Endothelial cell of umbilical vein (primary cell): ENCODE results near the gene TNFRSF8. TPM values are rescaled to one million over a fixed set of nuclear protein-coding genes. Genes with fewer than 3 reads are reported as not detected.

ENCODE experiments used
- BruUV-seq: library from RNA; stranded (reverse); fragments of 400-500 nt; replicated peaks from 2 replicates; lab custom pipeline; 2021; lab: Mats Ljungman, UMichigan
- CTCF ChIA-PET: fragments of 300-600, 350-600 bp; sonication (Branson Sonifier 250); formaldehyde crosslinking; loops from one replicate; lab custom pipeline; 2021; ENCODE audit warnings: antibody characterized with exemption, inconsistent platforms; lab: Charles Lee
- POLR2A ChIA-PET: fragments of 300-600, 350-600 bp; sonication (Branson Sonifier 250); formaldehyde crosslinking; loops from one replicate; lab custom pipeline; 2021; ENCODE audit warnings: antibody characterized with exemption, inconsistent platforms; lab: Charles Lee
- DNase-seq: peaks from one replicate; pipeline ENCODE4 v3.0.0-alpha.2; 2011; ENCODE audit warnings: low read depth, low spot score
- FAIRE-seq: peaks from 2 replicates; lab custom pipeline; 2011; peaks lifted over from hg19 to GRCh38; lab: Jason Lieb, UNC
- H2AFZ ChIP-seq: 2 replicates; pipeline ENCODE4 v1.6.0; 2012; ENCODE audit warnings: low read depth, low read length, control low read depth, inconsistent platforms
- H3K27ac ChIP-seq: 2 replicates; pipeline ENCODE4 v1.5.1; 2011; ENCODE audit warnings: low read depth, mild to moderate bottlenecking, control low read depth, low read length, moderate library complexity; ENCODE audit not compliant: insufficient read depth
- H3K27me3 ChIP-seq, 2 experiments: 2 replicates each; pipeline versions ENCODE4 v1.6.0 to v1.6.1; 2011; ENCODE audit warnings: low read length in 2 of 2, mixed read lengths in 1 of 2; ENCODE audit not compliant: control insufficient read depth in 2 of 2, insufficient read depth in 2 of 2
- H3K36me3 ChIP-seq, 2 experiments: 2 replicates in 1 of 2; 3 replicates in 1 of 2; pipeline ENCODE4 v1.5.1; 2011; ENCODE audit warnings: low read length in 2 of 2, mild to moderate bottlenecking in 1 of 2, moderate library complexity in 1 of 2; ENCODE audit not compliant: control insufficient read depth in 2 of 2, insufficient read depth in 2 of 2; ENCODE audit errors: extremely low read depth in 1 of 2
- H3K4me1 ChIP-seq: 3 replicates; pipeline ENCODE4 v1.5.1; 2011; ENCODE audit warnings: mild to moderate bottlenecking, low read length; ENCODE audit not compliant: control insufficient read depth, insufficient read depth; ENCODE audit errors: extremely low read depth
- H3K4me2 ChIP-seq: 2 replicates; pipeline ENCODE4 v1.6.1; 2011; ENCODE audit warnings: low read length, control low read depth, mixed read lengths; ENCODE audit not compliant: insufficient read depth
- H3K4me3 ChIP-seq, 3 experiments: fragments of 200-600 bp in 1 of 3; sonication (generic), shearing (Covaris generic) in 1 of 3; replicated peaks in 1 of 3; 2 replicates each; pipeline ENCODE4 v1.5.1; 2011 to 2016; ENCODE audit warnings: control low read depth in 3 of 3, low read length in 3 of 3, mild to moderate bottlenecking in 2 of 3, inconsistent platforms in 1 of 3, low read depth in 1 of 3, moderate library complexity in 1 of 3; ENCODE audit not compliant: insufficient read depth in 1 of 3
- H3K79me2 ChIP-seq: 2 replicates; pipeline ENCODE4 v1.6.0; 2012; ENCODE audit warnings: low read length, inconsistent platforms; ENCODE audit not compliant: control insufficient read depth, insufficient read depth
- H3K9ac ChIP-seq: replicated peaks from 2 replicates; pipeline ENCODE3; 2011; ENCODE audit warnings: low read length, control low read depth; ENCODE audit not compliant: insufficient read depth; ENCODE audit errors: extremely low read depth
- H3K9me1 ChIP-seq: replicated peaks from 3 replicates; pipeline ENCODE4 v1.6.0; 2011; ENCODE audit warnings: mild to moderate bottlenecking, low read length; ENCODE audit not compliant: control insufficient read depth, insufficient read depth; ENCODE audit errors: extremely low read depth
- H3K9me3 ChIP-seq: replicated peaks from 2 replicates; pipeline ENCODE4 v1.5.1; 2012; ENCODE audit warnings: low read length, inconsistent platforms; ENCODE audit not compliant: control insufficient read depth, insufficient read depth
- H4K20me1 ChIP-seq: replicated peaks from 2 replicates; pipeline ENCODE3; 2011; ENCODE audit warnings: mild to moderate bottlenecking, low read length; ENCODE audit not compliant: control insufficient read depth, insufficient read depth; ENCODE audit errors: extremely low read depth
- EZH2 ChIP-seq: IDR thresholded peaks from 2 replicates; pipeline ENCODE4 v1.6.1; 2012; ENCODE audit warnings: borderline replicate concordance, low read depth, mild to moderate bottlenecking, moderate library complexity, low read length, inconsistent platforms; ENCODE audit not compliant: severe bottlenecking
- FOS ChIP-seq: IDR thresholded peaks from 2 replicates; pipeline ENCODE4 v1.6.1; 2011; ENCODE audit warnings: mild to moderate bottlenecking, low read length, moderate library complexity, borderline replicate concordance; ENCODE audit not compliant: insufficient read depth
- GATA2 ChIP-seq: IDR thresholded peaks from 2 replicates; pipeline ENCODE4 v1.7.0; 2011; ENCODE audit warnings: low read depth, mild to moderate bottlenecking, moderate library complexity, mixed read lengths, low read length; ENCODE audit not compliant: insufficient read length, insufficient read depth
- JUN ChIP-seq: IDR thresholded peaks from 2 replicates; pipeline ENCODE4 v1.6.1; 2011; ENCODE audit warnings: borderline replicate concordance, low read depth; ENCODE audit not compliant: insufficient read length, insufficient read depth
- MYC ChIP-seq: IDR thresholded peaks from one replicate; pipeline ENCODE4 v1.6.1; 2011; ENCODE audit warnings: mild to moderate bottlenecking, low read depth, low read length
- POLR2A ChIP-seq: IDR thresholded peaks from 2 replicates; pipeline ENCODE4 v1.6.1; 2012; ENCODE audit warnings: low read depth, mild to moderate bottlenecking, control low read depth, low read length
- POLR2AphosphoS5 ChIP-seq: IDR thresholded peaks from 2 replicates; pipeline ENCODE4 v1.6.1; 2012; ENCODE audit warnings: low read depth, mild to moderate bottlenecking, control low read depth, low read length, moderate library complexity; ENCODE audit not compliant: insufficient read depth
- dilution Hi-C: fragments of 300-500 bp; cut with MboI; formaldehyde crosslinking; loops from one replicate; pipeline ENCODE4 v1.15.0; 2019; ENCODE audit warnings: low sequenced_read_pairs; ENCODE audit not compliant: extremely low pct_ligation_motif_present
- intact Hi-C: fragments of 100-400 bp; cut with micrococcal nuclease; formaldehyde crosslinking; loops from one replicate; pipeline ENCODE4 v1.10.0; 2022
- polyA plus RNA-seq, 4 experiments: library from polyadenylated mRNA; depleted of rRNA in 3 of 4; stranded (reverse) in 3 of 4; unstranded in 1 of 4; fragments of >200 nt; gene quantifications; 2 replicates each; pipeline versions ENCODE4 v1.2.1 to v1.2.3, GENCODE V29; 2011 to 2012; ENCODE audit warnings: missing spikeins in 1 of 4
- total RNA-seq: library from RNA; stranded (reverse); gene quantifications from 2 replicates; pipeline ENCODE4 v1.2.3, GENCODE V29; 2021
- TF ChIP-seq, protein P1 (sequence below), 2 donors: IDR thresholded peaks; 1 replicate in 1 of 2; 2 replicates in 1 of 2; pipeline ENCODE4 v1.5.1; 2011; ENCODE audit warnings: low read length in 2 of 2, mild to moderate bottlenecking in 2 of 2, moderate library complexity in 2 of 2, control low read depth in 1 of 2, inconsistent platforms in 1 of 2, low read depth in 1 of 2; ENCODE audit not compliant: insufficient read depth in 1 of 2; ENCODE audit errors: extremely low read depth in 1 of 2
- TF ChIP-seq, protein P2 (sequence below): IDR thresholded peaks from 2 replicates; pipeline ENCODE4 v1.6.1; 2011; ENCODE audit not compliant: insufficient read depth, insufficient read length

Gene TNFRSF8
- total and polyA plus RNA-seq, 2 donors (not counting 3 experiments of a cell fraction or from before 2014, with no cell fraction given), result 0.47 TPM; not detected in 1

GRCh38 chr1:12057940-12058687, 5.0 kb upstream of the TNFRSF8 start:
- Histone ChIP-seq H2AFZ (no peak overlapping the region), H3K4me1 (no peaks in the 10 kb centered on the region), H3K27ac (no peak overlapping the region), H3K9me1 (no peaks in the 10 kb centered on the region), H3K27me3 (peaks cover 9 to 12% of the 10 kb centered on the region in 2 experiments), H3K79me2 (no peaks in the 10 kb centered on the region), H3K36me3 (no peaks in the 10 kb centered on the region), H4K20me1 (no peaks in the 10 kb centered on the region), H3K4me2 (no peak overlapping the region), H3K9me3 (no peaks in the 10 kb centered on the region), H3K4me3 (no peak overlapping the region), H3K9ac (no peak overlapping the region)
- DNase-seq, result no peak
- ChIA-PET CTCF (interaction anchor here (1.4 to 2.0 kb wide), 2 partner anchors 21 to 22 kb away, joined by 4 read pairs; no protein-coding TSS in a partner anchor), POLR2A (no interaction called here)
- TF ChIP-seq, protein P1, sequence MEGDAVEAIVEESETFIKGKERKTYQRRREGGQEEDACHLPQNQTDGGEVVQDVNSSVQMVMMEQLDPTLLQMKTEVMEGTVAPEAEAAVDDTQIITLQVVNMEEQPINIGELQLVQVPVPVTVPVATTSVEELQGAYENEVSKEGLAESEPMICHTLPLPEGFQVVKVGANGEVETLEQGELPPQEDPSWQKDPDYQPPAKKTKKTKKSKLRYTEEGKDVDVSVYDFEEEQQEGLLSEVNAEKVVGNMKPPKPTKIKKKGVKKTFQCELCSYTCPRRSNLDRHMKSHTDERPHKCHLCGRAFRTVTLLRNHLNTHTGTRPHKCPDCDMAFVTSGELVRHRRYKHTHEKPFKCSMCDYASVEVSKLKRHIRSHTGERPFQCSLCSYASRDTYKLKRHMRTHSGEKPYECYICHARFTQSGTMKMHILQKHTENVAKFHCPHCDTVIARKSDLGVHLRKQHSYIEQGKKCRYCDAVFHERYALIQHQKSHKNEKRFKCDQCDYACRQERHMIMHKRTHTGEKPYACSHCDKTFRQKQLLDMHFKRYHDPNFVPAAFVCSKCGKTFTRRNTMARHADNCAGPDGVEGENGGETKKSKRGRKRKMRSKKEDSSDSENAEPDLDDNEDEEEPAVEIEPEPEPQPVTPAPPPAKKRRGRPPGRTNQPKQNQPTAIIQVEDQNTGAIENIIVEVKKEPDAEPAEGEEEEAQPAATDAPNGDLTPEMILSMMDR (IDR thresholded peaks at IDR 0.05; ENCODE audit: extremely low read depth in 1 of 2, insufficient read depth in 1 of 2, low read depth in 1 of 2, low read length in 2 of 2), result no peak
- TF ChIP-seq POLR2AphosphoS5 (no peak), GATA2 (no peak), FOS (no peak), POLR2A (no peak), MYC (no peak), EZH2 (no peak), JUN (no peak)
- TF ChIP-seq, protein P2, sequence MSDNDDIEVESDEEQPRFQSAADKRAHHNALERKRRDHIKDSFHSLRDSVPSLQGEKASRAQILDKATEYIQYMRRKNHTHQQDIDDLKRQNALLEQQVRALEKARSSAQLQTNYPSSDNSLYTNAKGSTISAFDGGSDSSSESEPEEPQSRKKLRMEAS, result no peak
- dilution Hi-C loops (no loop called here), intact Hi-C loops (no loop called here)
- BruUV-seq, result no TSS peak
- no peak for FAIRE-seq
